DOHH2 (cell line): ENCODE data around the gene LATS1.

ENCODE experiments used
- CTCF ChIP-seq: fragments of 200-600 bp; sonication (generic); IDR thresholded peaks from one replicate; pipeline ENCODE4 v1.5.1; 2014; ENCODE audit warnings: antibody characterized with exemption, mild to moderate bottlenecking, low read depth, low read length; ENCODE audit not compliant: poor library complexity, severe bottlenecking
- EZH2phosphoT487 ChIP-seq: fragments of 200-600 bp; sonication (generic); IDR thresholded peaks from 2 replicates; pipeline ENCODE4 v1.6.1; 2017; ENCODE audit warnings: borderline replicate concordance, mild to moderate bottlenecking, antibody characterized with exemption, low read length, moderate library complexity, mixed read lengths

GRCh38 chr6:149646599-149646998, 71.3 kb downstream of the LATS1 start:
- TF ChIP-seq CTCF (no peak), EZH2phosphoT487 (no peak)
